Loucy (cell line): Measurements from ENCODE around the gene HOXD4.

ENCODE experiments used
- H2AFZ ChIP-seq: fragments of 200-600 bp; sonication (generic); 2 replicates; pipeline ENCODE4 v1.6.0; 2016; ENCODE audit warnings: antibody characterized with exemption, mild to moderate bottlenecking, low read length, moderate library complexity
- H3F3A ChIP-seq: fragments of 200-600 bp; 2 replicates; pipeline ENCODE4 v1.6.0; 2016; ENCODE audit warnings: antibody characterized with exemption, low read depth, mild to moderate bottlenecking
- H3K27me3 ChIP-seq: fragments of 200-600 bp; sonication (generic); 2 replicates; pipeline ENCODE4 v1.6.1; 2014; ENCODE audit warnings: low read length, mild to moderate bottlenecking; ENCODE audit not compliant: insufficient read depth, poor library complexity, severe bottlenecking
- H3K36me3 ChIP-seq: fragments of 200-600 bp; sonication (generic); 2 replicates; pipeline ENCODE4 v1.6.1; 2016; ENCODE audit warnings: low read length; ENCODE audit not compliant: insufficient read depth
- H3K4me1 ChIP-seq: fragments of 200-600 bp; sonication (generic); 2 replicates; pipeline ENCODE4 v1.5.1; 2014; ENCODE audit warnings: low read length, mild to moderate bottlenecking; ENCODE audit not compliant: insufficient read depth, poor library complexity, severe bottlenecking
- H3K4me2 ChIP-seq: fragments of 200-600 bp; sonication (generic); 2 replicates; pipeline ENCODE4 v1.6.0; 2014; ENCODE audit warnings: antibody characterized with exemption, low read length, low read depth, mild to moderate bottlenecking; ENCODE audit not compliant: poor library complexity, severe bottlenecking
- H3K4me3 ChIP-seq: fragments of 200-600 bp; sonication (generic); 2 replicates; pipeline ENCODE4 v1.5.1; 2014; ENCODE audit warnings: low read length, mild to moderate bottlenecking, mixed read lengths; ENCODE audit not compliant: poor library complexity, severe bottlenecking
- H3K79me2 ChIP-seq: fragments of 200-600 bp; sonication (generic); 2 replicates; pipeline ENCODE4 v1.6.1; 2014; ENCODE audit warnings: low read length; ENCODE audit not compliant: insufficient read depth
- H3K9ac ChIP-seq: fragments of 200-600 bp; sonication (generic); 2 replicates; pipeline ENCODE4 v1.6.0; 2014; ENCODE audit warnings: mild to moderate bottlenecking, low read depth, low read length, moderate library complexity; ENCODE audit not compliant: poor library complexity, severe bottlenecking
- H3K9me2 ChIP-seq: fragments of 200-600 bp; sonication (generic); replicated peaks from 2 replicates; pipeline ENCODE4 v1.6.1; 2016; ENCODE audit warnings: low read depth, low read length, mixed read lengths
- H3K9me3 ChIP-seq: fragments of 200-600 bp; sonication (generic); 2 replicates; pipeline ENCODE4 v1.6.1; 2014; ENCODE audit warnings: mild to moderate bottlenecking, antibody characterized with exemption, low read length, low read depth; ENCODE audit not compliant: insufficient read depth
- H4K20me1 ChIP-seq: fragments of 200-600 bp; sonication (generic); 2 replicates; pipeline ENCODE4 v1.6.0; 2014; ENCODE audit warnings: antibody characterized with exemption, low read length, mild to moderate bottlenecking; ENCODE audit not compliant: insufficient read depth, poor library complexity, severe bottlenecking
- EZH2phosphoT487 ChIP-seq: fragments of 200-600 bp; IDR thresholded peaks from 2 replicates; pipeline ENCODE4 v1.6.1; 2018; ENCODE audit warnings: antibody characterized with exemption, mild to moderate bottlenecking, moderate library complexity, borderline replicate concordance
- TF ChIP-seq, protein P1 (sequence below): fragments of 200-600 bp; sonication (generic); conservative IDR thresholded peaks from 2 replicates; pipeline ENCODE4 v1.5.1; 2014; ENCODE audit warnings: mild to moderate bottlenecking, antibody characterized with exemption, low read length

HOXD4 gene

DNA sequence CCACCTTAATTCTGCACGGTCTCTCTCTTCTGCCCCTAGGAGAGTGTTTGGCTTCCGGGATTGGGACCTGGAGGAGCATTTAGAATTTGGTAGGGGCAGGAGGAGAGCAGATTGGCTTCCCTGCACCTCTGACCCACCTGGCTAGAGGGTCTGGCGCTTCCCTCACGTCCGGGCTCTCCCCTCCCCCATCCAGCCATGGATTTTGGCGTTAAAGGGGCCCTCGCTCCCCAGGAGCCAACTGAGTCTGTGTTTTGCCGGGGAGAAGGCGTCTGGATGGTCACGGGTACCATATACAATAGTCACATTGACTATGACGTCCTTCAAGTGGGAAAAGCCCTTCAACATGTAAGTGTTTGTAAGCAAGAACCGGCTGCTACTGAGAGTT, 12.3 kb downstream of the HOXD4 start:
- no peaks in the 10 kb centered on the region for H3K36me3 ChIP-seq
- H3F3A ChIP-seq: no peaks in the 10 kb centered on the region
- no peak overlapping the region for H3K4me2 ChIP-seq
- no peak overlapping the region for H3K9ac ChIP-seq
- no peaks in the 10 kb centered on the region for H3K79me2 ChIP-seq
- TF ChIP-seq EZH2phosphoT487: no peak
- TF ChIP-seq, protein P1, sequence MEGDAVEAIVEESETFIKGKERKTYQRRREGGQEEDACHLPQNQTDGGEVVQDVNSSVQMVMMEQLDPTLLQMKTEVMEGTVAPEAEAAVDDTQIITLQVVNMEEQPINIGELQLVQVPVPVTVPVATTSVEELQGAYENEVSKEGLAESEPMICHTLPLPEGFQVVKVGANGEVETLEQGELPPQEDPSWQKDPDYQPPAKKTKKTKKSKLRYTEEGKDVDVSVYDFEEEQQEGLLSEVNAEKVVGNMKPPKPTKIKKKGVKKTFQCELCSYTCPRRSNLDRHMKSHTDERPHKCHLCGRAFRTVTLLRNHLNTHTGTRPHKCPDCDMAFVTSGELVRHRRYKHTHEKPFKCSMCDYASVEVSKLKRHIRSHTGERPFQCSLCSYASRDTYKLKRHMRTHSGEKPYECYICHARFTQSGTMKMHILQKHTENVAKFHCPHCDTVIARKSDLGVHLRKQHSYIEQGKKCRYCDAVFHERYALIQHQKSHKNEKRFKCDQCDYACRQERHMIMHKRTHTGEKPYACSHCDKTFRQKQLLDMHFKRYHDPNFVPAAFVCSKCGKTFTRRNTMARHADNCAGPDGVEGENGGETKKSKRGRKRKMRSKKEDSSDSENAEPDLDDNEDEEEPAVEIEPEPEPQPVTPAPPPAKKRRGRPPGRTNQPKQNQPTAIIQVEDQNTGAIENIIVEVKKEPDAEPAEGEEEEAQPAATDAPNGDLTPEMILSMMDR: no peak
- H3K9me3 ChIP-seq: no peaks in the 10 kb centered on the region
- H3K27me3 ChIP-seq: no peaks in the 10 kb centered on the region
- no peak overlapping the region for H3K4me3 ChIP-seq
- no peaks in the 10 kb centered on the region for H3K4me1 ChIP-seq
- no peaks in the 10 kb centered on the region for H4K20me1 ChIP-seq
- no peak overlapping the region for H2AFZ ChIP-seq
- H3K9me2 ChIP-seq: no peaks in the 10 kb centered on the region

DNA sequence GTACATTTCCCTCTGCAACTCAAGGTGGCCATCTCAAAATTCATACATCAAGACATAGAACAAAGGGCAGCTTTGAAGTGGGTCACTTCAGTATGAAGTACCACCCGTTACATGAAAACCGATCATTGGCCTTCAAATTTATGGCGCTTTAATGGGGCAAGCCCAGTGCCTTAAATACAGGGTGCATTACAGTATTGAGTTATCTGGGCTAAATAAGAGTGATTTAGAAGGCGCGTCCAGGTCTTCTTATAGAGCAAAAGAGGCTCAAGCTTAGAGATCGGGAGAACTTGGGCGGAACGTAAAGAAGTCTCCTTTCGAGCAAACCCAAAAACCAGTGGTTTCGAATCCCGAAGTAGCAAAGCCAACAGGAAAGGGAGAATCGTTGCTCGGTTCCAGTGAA, 12.9 kb downstream of the HOXD4 start:
- no peaks in the 10 kb centered on the region for H3K9me2 ChIP-seq
- H3K27me3 ChIP-seq: no peaks in the 10 kb centered on the region
- no peak overlapping the region for H2AFZ ChIP-seq
- H3F3A ChIP-seq: no peaks in the 10 kb centered on the region
- no peaks in the 10 kb centered on the region for H3K4me1 ChIP-seq
- no peak overlapping the region for H3K4me3 ChIP-seq
- H3K36me3 ChIP-seq: no peaks in the 10 kb centered on the region
- H3K9ac ChIP-seq: no peak overlapping the region
- H3K9me3 ChIP-seq: no peaks in the 10 kb centered on the region
- H4K20me1 ChIP-seq: no peaks in the 10 kb centered on the region
- H3K4me2 ChIP-seq: no peak overlapping the region
- TF ChIP-seq EZH2phosphoT487: no peak
- TF ChIP-seq, protein P1: no peak
- H3K79me2 ChIP-seq: no peaks in the 10 kb centered on the region

DNA sequence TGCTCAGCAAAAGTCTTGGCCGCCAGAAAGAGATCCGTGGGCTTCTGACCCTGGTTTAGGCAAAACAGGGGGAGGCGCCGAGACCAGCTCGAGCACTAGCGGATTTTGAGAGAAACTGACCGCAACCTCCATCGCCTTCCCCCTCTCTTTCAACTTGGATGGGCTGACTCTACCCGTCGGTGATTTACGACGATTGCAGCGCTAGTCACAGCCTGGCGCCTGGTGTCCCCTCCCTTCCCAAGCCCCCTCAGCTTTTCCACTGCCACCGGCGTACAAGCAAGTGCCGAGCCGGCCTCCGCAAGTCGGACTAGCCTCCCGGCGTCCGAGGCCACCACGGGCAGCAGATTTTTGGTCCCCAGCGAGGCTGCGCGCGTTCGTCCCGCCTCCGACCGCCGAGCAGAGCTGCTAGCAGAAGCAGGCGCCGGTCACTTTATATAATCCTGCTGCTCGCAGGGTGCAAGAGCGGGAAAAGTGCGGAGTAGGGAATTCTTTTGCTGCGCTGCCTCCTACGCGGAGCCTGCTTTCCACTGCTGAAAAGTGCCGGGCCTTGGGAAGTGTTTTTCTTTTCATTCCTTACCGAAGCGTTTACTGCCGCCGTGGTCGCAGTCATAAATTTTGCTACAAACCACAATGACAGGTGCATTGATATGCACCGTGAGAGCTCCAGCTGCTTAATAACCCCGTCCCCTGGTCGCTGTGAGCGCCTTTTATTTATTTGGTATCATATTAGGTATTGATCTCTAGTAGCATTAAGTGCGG, 13.4 kb downstream of the HOXD4 start:
- H3K9me3 ChIP-seq: no peaks in the 10 kb centered on the region
- no peak overlapping the region for H3K4me2 ChIP-seq
- H4K20me1 ChIP-seq: no peaks in the 10 kb centered on the region
- H3K9me2 ChIP-seq: no peaks in the 10 kb centered on the region
- no peak overlapping the region for H3K4me3 ChIP-seq
- TF ChIP-seq EZH2phosphoT487: no peak
- TF ChIP-seq, protein P1: no peak
- H3K4me1 ChIP-seq: no peaks in the 10 kb centered on the region
- H3K79me2 ChIP-seq: no peaks in the 10 kb centered on the region
- no peaks in the 10 kb centered on the region for H3K36me3 ChIP-seq
- H3K9ac ChIP-seq: no peak overlapping the region
- H2AFZ ChIP-seq: no peak overlapping the region
- no peaks in the 10 kb centered on the region for H3F3A ChIP-seq
- no peaks in the 10 kb centered on the region for H3K27me3 ChIP-seq
